ENCODE measurements around the gene CFTR.
A peak's percentile ranks its signal among the peaks of the same experiment; 100 is the strongest.

CFTR gene

GRCh38 chr7:117652943-117653680 lies 173.3 kb downstream of the CFTR start:
- no peak for DNase-seq (ENCODE audit: low spot score)

- DNase-seq (ENCODE audit: low spot score): no peak
These were observed 175.0 kb downstream of the CFTR start for GRCh38 chr7:117654780-117655179.

GRCh38 chr7:117656806-117657205 lies 177.0 kb downstream of the CFTR start:
- DNase-seq (ENCODE audit: low spot score): no peak

- DNase-seq (ENCODE audit: low spot score): no peak
These were observed 179.7 kb downstream of the CFTR start for GRCh38 chr7:117659531-117660011.

- DNase-seq (ENCODE audit: low spot score): no peak
These were observed 181.5 kb downstream of the CFTR start for GRCh38 chr7:117661328-117661727.

GRCh38 chr7:117664047-117664446 lies 184.2 kb downstream of the CFTR start:
- DNase-seq (ENCODE audit: low spot score): no peak

GRCh38 chr7:117665368-117665767 lies 185.5 kb downstream of the CFTR start:
- DNase-seq (ENCODE audit: low spot score): no peak

GRCh38 chr7:117666031-117666430 lies 186.2 kb downstream of the CFTR start:
- DNase-seq (ENCODE audit: low spot score): no peak

GRCh38 chr7:117666689-117667088 lies 186.9 kb downstream of the CFTR start:
- DNase-seq (ENCODE audit: low spot score): no peak

- DNase-seq (ENCODE audit: low spot score): no peak
These were observed 187.6 kb downstream of the CFTR start for GRCh38 chr7:117667456-117667855.

GRCh38 chr7:117669818-117670217 lies 190.0 kb downstream of the CFTR start:
- DNase-seq (ENCODE audit: low spot score): peak; percentile 24

GRCh38 chr7:117672453-117672852 lies 192.6 kb downstream of the CFTR start:
- DNase-seq (ENCODE audit: low spot score): no peak

GRCh38 chr7:117673367-117673766 lies 193.5 kb downstream of the CFTR start:
- DNase-seq (ENCODE audit: low spot score): peak; percentile 83

GRCh38 chr7:117673839-117674238 lies 194.0 kb downstream of the CFTR start:
- peak; percentile 49 for DNase-seq (ENCODE audit: low spot score)

- no peak for DNase-seq (ENCODE audit: low spot score)
These were observed 194.8 kb downstream of the CFTR start for GRCh38 chr7:117674617-117675016.

- no peak for DNase-seq (ENCODE audit: low spot score)
These were observed 195.9 kb downstream of the CFTR start for GRCh38 chr7:117675497-117676435.

GRCh38 chr7:117679120-117679519 lies 199.3 kb downstream of the CFTR start:
- DNase-seq (ENCODE audit: low spot score): no peak

GRCh38 chr7:117682681-117683385 lies 203.0 kb downstream of the CFTR start:
- no peak for DNase-seq (ENCODE audit: low spot score)

- DNase-seq (ENCODE audit: low spot score): no peak
These were observed 203.8 kb downstream of the CFTR start for GRCh38 chr7:117683430-117684175.

GRCh38 chr7:117685795-117686194 lies 206.0 kb downstream of the CFTR start:
- DNase-seq (ENCODE audit: low spot score): no peak

GRCh38 chr7:117686311-117686935 lies 206.6 kb downstream of the CFTR start:
- no peak for DNase-seq (ENCODE audit: low spot score)
